Activated CD8-positive, alpha-beta memory T cell treated with anti-CD3 and anti-CD28 coated beads for 4 hours (primary cell): ENCODE measurements around the gene DDI2.
A peak's percentile ranks its signal among the peaks of the same experiment; 100 is the strongest.
"Not testable (repeated sequence)": the region's sequence is repeated elsewhere in the genome, so short reads cannot be mapped to it uniquely, and the experiment has no call there.

ENCODE experiments used
- DNase-seq, 2 donors: peaks; one replicate each; pipeline ENCODE4 v3.0.0-alpha.2; 2020; ENCODE audit warnings: low read depth in 2 of 2

Gene DDI2

DNA sequence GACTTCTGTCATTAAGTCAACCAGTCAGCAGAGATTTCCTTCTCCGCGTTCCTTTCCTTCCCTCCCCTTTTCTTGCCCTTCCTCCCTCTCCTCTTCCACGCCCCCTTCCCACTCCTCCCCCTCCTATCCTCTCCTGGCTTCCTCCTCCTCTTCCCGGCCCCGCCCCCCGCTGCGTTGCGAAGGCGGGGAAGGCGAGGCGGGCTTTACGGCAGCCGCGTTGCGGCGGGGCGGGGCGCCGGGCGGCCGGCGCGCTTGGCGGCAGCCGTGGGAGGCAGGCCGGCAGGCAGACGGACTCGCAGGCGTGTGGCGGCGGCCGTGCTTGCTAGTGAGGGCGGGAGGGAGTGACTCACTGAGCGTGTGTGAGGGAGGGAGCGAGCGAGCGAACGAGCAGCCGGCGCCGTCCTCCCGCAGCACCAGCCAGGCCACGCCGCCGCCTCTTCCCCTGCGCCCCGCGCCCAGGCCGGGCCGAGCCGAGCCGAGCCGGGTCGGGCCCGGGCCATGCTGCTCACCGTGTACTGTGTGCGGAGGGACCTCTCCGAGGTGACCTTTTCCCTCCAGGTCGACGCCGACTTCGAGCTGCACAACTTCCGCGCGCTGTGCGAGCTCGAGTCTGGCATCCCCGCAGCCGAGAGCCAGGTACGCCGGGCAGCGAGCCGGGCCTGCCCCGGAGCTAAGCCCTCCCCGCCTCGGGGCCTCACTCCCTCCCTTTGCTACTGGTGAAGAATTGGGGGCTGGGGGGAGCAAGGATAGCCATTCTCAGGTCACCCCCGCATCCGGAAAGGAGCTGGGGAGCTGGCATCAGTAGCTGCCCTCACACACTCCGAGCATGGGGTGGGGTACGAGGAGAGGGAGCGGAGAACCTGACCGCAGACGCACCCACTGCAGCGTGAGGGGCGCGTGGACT, at the start of gene DDI2:
Gene DDI2 (plus strand): TSS at position 286 of the 904 bp plus-strand sequence. CDS start 213 bp downstream, at position 499.
- peak; percentile 87 to 92 for DNase-seq

DNA sequence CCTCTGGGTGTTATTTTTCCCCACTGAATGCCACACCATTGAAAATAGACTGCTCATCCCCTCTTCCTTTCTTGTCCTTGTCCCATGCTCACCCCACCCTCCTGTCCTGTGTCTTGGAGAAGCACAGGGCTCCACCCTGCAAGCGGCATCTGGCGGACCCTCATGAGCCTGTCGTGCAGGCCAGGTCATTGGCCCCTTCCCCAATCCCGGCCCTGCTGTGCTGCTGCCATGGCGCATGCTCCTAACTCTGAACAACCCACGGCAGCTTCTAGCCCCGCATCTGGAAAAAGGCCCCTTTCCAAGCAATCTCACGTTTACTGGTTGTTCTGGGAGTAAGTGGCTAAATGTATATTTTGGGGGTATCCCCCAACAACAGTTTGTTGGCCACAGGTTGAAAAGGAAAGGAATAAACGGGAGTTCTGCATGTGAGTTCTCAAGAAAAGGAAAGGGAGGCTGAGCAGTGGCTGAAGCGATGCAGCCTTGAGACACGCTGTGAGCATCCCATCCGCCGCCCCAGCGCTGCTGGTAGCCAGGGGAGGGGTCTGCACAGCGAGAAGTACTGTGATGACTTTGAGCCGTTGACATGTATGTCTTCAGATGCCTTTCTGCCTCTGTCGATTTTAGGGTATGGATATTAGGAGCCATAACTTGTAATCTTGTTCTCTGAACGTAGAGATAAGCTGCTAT, 48.7 kb upstream of the DDI2 start:
- no peak for DNase-seq

DNA sequence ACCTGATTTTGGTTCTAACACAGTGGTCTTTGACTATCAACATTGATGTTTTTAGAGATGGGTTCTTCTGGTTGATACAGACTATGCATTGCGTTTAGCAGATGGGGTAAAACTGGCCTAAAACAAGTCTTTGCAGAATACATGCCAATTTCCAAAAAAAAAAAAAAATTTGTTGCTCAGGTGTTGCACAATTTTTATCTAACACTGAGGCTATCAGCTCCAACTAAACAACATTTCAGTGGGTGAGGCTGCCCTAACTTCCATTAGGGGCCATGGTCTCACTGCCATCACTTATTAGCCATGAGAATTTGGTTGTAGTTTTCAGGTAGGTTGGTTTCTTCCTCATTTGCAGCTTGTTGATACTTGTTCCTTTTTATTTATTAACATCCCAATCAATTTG, 46.4 kb upstream of the DDI2 start:
- DNase-seq = no peak

DNA sequence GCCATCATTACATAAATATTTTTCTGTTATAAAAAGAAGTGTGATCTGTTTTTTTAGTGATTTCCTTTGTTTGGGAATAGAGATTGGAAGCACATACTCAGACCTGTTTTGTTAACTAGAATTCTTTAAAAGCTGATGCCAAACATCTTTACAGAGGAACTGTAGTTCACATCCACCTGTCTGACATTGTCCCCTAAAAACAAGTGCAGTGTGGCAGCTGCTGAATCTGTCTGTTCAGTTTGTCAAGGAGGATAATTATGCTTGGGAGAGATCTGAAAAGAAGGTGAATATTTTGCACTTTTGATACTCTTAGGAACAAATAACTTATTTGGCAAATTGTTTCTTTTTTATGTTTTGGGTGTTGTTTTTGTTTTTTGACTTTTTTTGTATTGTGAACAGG, 46.0 kb upstream of the DDI2 start:
- DNase-seq = no peak

GRCh38 chr1:15573477-15573876, 43.8 kb upstream of the DDI2 start:
- no peak for DNase-seq

- no peak for DNase-seq
Observed at GRCh38 chr1:15574741-15575140, 42.5 kb upstream of the DDI2 start.

DNA sequence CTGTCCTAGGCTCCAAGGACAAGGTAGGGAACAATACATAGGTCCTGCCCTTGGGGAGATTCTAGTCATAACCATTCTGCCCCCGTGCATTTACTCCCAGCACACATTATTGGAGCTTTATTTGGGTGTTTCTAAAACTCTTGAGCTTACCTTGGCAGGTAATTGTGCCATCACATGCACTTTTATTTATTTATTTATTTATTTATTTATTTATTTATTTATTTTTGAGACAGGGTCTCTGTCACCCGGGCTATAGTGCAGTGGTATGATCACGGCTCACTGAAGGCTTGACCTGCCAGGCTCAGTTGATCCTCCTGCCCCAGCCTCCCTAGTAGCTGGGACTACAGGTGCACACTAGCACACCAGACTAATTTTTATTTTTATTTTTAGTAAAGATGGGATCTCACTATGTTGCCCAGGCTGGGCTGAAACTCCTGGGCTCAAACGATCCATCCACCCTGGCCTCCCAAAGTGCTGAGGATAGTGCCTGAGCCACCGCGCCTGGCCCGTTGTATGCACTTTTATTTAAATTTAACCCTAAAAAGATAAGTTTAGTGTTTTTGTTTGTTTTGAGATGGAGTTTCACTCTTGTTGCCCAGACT, 41.6 kb upstream of the DDI2 start:
- no peak for DNase-seq

DNA sequence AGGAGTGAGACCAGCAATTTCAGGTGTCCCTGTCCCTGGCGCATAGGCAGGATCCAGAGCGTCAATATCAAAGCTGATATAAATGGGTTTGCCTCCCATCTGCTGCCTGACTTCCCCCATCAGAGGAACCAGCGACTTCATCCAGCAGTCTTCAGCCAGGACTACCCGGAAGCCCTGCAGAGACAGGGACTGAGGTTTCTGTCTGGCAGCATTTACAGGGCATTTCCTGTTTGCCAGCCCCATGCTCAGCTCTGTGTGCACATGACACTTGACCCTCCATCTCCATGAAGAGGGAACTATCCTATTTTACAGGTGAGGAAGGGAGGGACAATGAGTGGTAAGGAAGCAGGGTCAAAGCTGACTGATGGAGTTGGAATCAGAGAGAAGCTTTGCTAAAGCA, 39.6 kb upstream of the DDI2 start:
- DNase-seq = no peak

DNA sequence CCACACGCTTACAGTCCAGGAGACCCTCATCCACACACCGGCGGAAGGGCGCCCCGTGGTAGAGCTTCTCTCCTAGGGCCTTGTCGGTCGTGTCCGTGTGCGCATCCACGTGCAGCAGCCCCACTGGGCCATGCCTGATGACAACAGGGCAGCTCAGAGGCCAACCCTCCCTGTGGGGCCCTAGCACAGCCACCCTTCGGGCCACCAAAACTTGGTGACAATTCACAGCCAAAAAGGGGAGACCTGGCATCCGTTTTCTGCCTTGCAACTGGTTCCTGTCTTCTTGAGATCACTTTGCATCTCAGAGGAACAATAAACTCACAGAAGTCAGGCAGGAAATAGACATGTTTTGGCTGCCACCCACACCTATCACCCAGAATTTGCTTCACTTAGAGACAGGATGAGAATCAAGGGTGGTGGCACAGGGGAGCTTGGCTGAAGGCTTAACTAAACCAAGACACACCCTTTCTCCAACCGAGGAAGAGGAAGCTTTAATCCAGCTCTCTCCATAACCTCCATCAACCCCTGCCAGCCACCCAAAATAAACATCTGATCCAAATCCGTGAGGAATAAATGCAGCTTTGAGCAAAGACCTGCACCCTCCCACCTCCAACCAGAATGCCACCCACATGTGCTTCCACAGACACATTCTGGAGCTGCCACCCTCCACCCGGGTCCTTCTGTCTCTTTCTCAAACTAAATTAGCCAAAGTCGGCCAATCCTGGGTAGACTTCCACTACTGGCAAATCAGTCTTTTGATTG, 38.2 kb upstream of the DDI2 start:
- DNase-seq = no peak

DNA sequence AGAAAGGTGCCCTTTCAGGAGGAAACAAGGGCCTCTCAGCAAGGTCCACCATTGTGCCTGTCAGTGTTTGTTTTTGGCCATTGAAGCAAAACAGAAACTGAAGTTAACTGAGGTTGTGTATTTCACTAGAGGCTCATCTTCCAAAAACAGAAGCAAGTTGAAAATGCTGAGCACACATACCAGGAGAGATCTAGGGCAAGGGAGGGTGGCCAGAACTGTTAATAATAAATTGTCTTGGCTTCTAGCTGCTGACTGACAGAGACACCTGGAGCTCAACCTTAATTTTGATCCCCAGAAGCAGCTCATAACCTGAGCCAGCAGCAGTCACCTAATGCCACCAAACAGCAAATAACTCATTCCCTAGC, 37.6 kb upstream of the DDI2 start:
- no peak for DNase-seq

DNA sequence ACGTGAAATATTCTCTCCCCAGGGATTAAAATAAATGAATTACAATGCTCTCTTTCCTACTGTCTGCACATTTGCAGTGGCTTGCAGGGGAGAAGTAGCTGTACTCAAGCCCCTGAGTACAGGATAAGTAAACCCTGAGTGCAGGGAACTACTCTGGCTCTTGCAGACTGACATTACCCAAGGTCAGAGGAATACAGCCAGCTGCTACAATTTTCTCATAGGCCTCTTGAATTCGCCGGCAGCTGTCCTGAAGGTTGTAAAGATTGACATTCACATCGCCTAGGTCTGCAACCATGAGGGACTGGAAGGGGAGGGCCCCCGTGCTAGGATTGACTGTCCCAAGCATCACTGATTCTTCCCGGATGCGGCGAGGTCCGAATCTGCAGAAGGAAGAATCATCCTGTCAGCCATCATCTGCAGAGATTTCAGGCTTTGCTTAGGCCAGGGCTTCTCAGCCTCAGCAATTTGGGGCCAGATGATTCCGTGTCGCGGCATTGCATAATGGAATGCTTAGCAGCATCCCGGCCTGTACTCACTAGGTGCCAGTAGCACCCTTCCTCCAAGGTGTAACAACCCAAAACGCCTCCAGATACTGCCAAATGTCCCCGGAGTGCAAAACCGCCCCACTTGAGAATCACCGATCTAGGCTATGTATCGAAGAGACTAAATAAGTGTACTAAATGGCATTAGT, 34.1 kb upstream of the DDI2 start:
- no peak for DNase-seq

- peak; percentile 28 to 38 for DNase-seq
Observed at GRCh38 chr1:15584489-15585363, 32.5 kb upstream of the DDI2 start, which contains the start of gene AGMAT. Gene AGMAT (minus strand): TSS chr1:15585051. CDS start chr1:15584967, 84 bp downstream.

DNA sequence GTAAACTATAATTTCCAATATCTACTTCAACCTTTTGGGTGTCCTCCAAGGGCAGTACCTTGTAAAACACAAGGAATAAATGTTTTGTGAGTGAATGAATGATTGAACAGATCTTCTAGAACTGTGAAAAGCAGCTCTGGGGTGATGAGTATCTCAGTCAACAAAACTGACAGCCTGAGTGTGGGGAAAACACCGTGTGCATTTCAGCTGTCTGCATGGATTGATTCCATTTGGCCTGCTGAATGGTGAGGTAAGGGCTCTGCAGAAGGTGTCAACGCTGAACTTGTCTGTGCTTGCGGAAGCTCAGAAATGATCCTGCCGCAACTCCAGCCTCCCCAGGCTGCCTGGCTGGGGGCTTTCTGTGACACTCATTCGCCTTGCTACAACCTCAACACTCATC, 25.0 kb upstream of the DDI2 start:
- DNase-seq = no peak

GRCh38 chr1:15595809-15596617, 21.2 kb upstream of the DDI2 start:
- no peak for DNase-seq

GRCh38 chr1:15598436-15598835, 18.8 kb upstream of the DDI2 start:
- no peak for DNase-seq

DNA sequence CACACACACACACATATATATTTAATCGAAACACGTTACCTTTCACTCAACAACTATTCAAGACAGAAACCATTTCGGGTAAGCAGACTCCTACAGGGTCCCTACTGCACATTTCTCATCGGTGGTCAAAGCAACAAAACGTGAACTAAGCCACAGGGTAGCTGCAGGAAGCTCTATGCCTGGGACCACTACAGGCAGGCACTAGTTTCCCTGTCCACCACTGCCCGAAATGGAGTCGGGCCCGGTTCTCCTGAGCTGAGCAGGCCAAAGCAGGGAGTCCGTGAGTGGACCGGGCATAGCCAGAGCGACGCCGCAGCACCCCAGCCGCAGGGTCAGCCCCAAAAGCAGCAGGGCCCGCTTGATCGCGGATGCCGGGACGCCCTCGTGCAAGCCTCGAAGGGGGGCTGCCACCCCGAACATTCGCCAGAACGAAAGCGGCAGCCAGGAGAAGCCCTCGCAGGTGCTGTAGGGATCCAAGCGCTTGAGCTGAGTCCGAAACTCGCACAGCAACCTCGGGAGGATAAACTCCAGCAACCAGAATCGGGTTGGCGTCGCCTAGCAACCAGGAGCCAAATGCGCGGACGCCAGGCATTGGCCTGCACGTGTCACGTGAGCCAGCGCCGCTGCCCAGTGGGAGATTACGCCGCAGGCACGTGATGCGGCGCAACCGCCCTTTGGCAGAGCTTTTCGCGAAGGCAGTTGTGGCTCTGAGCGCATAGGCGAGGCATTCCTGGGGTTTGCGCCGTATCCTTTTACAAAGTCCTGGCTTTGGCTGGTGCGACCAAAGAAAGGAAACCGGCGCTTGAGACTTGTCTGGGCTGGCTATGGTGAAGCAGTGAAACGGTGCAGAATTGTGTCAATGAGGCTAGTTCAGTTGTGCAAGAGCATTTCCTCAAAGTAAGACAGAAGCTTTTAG, 13.9 kb upstream of the DDI2 start:
- peak; percentile 76 to 83 for DNase-seq

- DNase-seq = not testable (repeated sequence)
Observed at GRCh38 chr1:15603966-15604282, 13.3 kb upstream of the DDI2 start.

DNA sequence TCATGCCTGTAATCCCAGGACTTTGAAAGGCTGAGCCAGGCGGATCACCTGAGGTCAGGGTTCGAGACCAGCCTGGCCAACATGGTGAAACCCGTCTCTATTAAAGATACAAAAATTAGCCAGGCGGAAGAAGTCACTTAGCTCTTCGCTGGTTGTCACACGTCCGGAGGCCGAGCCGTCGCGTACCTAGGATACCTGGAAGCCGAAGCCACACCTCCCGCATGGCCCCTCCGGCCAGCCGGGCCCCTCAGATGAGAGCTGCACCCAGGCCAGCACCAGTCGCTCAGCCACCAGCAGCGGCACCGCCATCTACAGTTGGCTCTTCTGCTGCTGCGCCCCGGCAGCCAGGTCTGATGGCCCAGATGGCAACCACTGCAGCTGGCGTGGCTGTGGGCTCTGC, 12.9 kb upstream of the DDI2 start:
- not testable (repeated sequence) for DNase-seq
